ENCODE data around the gene TMEM233.
"Not testable (repeated sequence)": the region's sequence is repeated elsewhere in the genome, so short reads cannot be mapped to it uniquely, and the experiment has no call there.

Gene TMEM233

DNA sequence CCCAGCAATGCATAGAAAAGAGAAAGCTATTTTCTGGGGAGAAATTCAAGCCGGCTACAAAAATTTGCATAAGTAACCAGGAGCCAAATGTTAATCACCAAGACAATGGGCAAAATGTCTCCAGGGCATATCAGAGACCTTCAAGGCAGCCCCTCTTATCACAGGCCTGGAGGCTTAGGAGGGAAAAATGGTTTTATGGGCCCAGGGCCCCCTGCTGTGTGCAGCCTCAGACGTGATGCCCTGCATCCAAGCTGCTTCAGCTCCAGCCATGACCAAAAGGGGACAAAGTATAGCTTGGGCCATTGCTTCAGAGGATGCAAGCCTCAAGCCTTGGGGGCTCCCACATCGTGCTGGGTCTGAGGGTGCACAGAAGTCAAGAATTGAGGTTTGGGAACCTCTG lies 15.8 kb downstream of the TMEM233 start:
- DNase-seq (ENCODE audit: low spot score), result no peak

DNA sequence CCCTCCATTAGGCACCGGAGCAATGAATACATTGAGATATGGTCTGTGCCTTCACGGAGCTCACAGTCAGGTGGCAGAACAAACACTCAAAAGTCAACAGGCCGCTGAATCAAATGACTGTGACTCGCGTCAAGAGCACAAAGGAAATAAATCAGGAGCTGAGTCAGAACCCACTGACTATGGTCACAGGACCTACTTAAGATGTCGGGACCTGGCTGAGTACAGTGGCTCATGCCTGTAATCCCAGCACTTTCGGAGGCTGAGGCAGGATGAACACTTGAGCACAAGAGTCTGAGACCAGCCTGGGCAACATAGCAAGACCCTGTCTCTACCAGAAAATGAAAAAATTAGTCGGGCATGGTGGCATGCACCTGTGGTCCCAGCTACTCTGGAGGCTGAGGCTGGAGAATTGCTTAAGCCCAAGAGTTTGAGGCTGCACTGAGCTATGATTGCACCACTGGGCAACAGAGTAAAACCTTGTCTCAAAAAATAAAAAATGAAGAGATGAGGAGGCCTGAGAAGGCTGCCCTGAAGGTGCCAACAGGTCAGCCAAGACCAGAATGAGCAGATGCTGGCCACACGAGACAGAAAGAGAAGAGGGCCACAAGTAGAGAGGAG lies 19.9 kb downstream of the TMEM233 start:
- DNase-seq (ENCODE audit: low spot score), result no peak

DNA sequence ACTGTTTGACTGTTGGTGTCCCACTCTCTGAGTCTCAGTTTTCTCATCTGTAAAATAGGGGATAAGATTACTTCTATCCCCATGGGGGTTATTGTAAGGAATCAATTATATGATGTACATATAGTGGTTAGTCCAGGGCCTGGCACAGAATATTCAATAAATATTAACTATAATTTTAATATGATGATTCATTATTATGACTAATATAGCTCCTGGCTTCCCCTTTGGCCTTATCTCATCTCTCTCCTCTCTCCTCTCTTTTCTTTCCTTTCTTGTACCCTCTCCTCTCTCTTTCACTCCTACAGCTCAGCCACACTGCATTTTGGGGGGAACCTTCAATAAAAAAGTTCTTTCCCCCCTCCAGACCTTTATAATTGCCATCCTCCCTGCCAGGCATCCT lies 21.1 kb downstream of the TMEM233 start:
- DNase-seq (ENCODE audit: low spot score), result no peak

DNA sequence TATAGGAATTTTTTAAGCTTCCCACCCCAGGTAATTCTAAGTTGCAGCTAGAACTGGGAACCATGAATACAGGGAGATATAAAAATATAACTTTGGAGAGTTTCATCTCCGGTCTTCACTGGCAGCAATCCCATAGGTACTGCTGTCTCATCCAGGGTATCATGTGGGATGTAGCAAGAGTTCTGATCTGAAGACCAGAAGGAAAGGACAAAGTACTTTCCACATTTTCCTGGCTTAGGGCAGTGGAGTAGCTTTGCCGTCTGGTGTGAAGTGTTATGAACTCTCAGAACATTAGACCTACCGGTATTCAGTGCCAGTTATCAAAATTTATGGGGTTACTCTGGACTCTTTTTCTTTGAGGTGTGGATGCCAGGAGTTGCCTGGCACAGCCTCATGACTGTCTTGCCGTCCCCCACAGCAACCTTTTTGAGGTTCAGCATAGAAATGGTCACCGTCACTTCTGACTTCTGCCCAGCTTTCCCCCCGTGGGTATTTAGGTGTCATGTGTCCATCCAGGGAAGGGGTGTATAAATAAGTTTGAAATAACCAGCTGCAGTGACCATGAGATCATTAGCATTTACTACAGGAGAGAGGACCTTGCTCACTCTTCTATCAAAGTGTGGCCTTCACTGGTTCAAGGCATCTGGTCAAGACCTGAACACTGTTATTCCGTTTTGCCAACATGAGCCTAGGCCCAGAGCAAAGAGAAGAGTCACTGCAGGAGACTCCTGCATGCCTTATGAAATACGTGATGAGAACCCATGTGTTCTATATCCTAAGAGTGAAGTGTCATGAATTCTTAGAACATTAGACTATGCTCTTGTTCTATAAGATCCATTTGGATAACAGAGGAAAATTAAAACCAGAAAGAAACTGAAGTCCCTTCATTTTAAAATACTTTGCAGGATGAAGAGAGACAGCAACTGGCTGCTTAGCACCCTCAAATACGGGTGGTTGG lies 22.2 kb downstream of the TMEM233 start:
- DNase-seq (ENCODE audit: low spot score), result no peak

DNA sequence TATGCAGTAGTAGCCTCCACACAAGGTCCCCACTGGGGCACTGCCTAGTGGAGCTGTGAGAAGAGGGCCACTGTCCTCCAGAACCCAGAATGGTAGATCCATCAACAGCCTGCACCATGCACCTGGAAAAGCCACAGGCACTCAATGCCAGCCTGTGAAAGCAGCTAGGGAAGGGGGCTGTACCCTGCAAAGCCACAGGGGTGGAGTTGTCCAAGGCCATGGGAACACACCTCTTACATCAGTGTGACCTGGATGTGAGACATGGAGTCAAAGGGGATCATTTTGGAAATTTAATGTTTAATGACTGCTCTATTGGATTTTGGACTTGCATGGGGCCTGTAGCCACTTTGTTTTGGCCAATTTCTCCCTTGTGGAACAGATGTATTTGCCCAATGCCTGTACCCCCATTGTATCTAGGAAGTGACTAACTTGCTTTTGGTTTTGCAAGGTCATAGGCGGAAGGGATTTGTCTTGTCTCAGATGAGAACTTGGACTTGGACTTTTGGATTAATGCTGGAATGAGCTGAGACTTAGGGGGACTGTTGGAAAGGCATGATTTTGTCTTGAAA lies 24.8 kb downstream of the TMEM233 start:
- DNase-seq (ENCODE audit: low spot score), result not testable (repeated sequence)

DNA sequence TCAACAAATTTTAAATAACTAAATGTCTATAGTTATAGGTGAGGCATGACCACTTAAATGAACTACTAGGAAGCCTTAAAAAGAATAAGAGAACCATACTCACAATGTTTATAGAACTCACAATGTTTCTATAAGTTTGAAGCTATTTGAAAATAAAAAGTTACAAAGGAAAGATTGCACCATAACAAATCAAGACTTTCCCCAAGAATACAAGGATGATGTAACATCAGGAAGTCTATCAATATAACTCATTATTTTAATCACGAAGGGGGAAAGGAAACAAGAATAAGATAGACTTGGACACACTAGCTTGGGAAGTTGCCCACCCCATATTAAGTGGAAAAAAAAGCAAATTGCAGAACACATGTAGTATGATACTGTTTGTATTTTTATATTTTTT lies 26.9 kb downstream of the TMEM233 start:
- no peak for DNase-seq (ENCODE audit: low spot score)

DNA sequence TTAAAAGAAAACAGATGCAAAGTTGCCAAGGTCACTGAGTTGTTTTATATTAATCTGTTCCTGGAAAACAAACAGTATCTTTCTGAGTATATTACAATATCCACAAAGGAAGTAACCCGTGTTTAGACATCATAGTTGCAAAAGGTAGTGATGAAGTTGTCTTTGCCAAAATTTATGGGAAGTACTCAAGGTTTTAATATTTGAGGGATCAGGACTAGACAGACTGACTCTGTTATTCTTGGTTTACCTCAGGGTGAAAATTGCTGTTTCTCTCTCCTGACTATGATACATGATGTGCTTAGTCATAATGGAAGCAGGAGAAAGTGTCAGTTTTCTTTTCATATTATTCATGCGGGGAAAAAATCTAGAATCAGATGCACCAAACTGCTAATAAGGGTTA lies 28.3 kb downstream of the TMEM233 start:
- DNase-seq (ENCODE audit: low spot score), result no peak

DNA sequence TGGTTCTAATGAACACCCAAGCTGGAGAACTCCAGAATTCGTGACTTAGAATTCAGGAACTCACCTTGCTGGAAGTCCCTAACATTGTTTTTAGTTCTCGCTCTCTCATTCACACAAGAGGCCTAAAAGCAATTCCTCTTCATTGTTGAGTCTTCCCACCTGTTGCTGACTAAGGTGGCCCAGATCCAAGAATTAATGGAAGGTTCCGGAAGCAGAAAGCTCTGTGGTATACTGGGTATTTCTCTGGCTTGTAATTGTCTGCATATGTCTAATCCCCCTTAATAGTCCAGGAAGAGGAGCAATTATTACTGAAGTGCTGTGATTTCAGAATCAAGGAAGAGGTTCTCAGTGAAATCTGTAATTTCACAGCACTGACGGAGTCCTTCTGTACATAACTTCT lies 31.4 kb downstream of the TMEM233 start:
- no peak for DNase-seq (ENCODE audit: low spot score)

DNA sequence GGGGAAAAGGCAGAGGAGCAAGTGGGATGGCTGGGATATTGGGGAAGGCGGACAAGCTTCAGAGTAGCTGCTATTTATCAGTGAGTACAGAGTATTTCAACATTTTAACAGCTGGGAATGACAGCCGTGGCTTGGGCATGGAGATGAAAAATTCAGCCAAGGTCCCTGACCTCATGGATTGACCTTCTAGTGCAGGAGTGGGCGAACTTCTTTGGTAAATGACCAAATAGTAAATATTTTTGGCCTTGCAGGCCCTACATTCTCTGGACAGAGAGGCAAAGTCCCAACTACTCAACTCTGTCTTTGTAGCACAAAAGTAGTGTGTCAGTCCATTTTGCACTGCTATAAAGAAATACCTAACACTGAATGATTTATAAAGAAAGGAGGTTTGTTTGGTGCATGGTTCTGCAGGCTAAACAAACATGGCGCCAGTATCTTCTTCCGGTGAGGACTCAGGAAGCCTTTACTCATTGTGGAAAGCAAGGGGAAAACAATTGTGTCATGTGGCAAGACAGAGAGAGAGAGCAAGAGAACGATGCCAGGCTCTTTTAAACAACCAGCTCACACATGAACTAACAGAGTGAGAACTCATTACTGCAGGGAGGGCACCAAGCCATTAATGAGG lies 33.6 kb downstream of the TMEM233 start:
- DNase-seq (ENCODE audit: low spot score), result no peak

DNA sequence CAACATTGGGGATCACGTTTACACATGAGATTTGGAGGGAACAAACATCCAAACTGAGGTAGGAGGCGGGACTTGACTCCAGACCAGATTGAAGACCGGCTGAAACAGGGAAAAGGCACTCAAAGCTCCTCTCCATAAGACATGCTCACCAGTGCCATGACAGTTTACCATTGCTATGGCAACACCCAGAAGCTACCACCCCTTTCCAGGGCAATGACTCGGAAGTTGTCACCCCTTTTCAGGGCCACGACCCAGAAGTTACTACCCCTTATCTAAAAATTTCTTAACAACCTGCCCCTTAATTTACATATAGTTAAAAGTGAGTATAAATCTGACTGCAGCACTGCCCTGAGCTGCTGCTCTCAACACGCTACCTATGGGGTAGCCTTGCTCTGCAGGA lies 34.1 kb downstream of the TMEM233 start:
- DNase-seq (ENCODE audit: low spot score), result no peak

DNA sequence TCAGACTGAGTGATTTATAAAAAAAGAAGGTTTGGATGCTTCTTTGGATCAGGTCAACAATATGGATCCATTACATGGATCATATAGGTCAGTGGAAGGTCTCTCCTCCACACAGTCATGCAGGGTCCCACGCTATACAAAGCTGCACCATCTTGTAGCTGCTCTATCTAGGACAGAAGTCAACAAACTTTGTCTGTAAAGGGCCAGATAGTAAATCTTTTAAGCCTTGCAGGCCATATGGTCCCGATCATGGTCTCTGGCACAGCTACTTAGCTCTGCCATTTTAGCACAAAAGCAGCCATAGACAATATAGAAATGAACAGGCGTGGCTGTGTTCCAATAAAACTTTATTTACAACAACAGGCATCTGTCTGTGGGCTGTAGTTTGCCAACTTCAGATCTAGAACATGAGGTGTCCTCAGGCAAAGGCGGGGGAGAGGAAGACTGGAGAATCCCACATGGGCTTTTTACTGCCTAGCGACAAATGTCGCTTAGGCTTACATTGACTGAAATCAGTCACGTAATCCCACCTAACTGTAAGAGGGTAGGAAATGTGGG lies 36.7 kb downstream of the TMEM233 start:
- DNase-seq (ENCODE audit: low spot score), result no peak

DNA sequence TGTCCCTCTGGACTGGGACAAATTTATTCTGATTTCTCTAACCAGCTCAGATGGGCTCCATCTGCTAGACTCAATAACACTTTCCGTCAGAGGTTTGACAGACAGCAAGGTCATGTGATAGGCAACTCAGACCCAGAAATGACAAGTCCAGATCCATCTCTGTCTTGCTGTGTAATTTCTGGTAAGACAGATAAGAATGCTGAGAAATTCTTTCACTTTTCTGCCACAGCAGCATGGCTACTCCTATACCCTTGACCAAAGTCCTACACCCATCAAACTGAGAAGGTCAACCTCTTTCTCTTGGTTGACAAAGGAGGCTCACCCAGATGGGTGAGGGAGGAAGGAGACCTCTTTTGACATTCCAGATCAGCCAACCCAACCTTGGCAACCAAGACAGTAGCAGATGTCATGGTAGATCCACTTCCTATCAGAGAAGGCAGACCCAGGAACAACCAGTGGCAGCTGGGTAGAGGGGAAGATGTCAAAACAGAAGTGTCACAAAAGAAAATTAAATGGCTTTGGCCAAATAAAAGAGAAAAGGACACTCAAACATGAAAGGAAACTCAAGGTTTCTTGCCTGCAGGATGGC lies 37.5 kb downstream of the TMEM233 start:
- DNase-seq (ENCODE audit: low spot score), result no peak

DNA sequence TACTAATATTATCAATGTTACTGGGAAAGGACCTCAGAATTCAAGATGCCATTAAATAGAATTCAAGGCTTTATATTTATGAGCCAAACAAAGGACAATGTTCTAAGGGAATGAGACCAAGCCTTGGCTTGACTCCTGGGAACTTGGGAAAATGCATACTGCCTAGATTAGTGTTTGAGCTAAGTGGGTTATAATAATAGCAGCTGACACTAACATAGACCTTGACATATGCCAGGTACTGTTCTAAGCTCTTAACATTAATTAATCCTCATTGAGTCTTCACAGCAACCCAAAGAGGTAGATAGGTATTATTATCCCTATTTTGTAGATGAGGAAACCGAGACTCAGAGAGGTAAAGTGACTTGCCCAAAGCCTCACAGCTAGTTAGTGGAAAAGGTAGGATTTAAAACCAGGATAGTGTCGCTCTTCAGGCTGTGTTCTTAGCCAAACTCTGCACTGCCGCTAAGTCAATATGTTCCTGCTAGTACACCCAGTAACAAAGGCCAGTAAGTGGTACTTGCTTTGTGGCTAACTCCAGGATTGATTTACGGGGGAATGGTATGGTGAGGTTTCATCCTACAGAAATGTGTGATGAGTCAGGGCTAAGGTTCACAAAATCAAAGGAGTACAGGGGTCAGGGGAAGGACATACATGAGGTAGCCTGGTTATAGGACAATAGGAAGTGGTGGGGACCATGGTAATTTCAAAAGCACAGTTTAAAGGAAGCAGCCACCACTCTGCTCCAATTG lies 38.5 kb downstream of the TMEM233 start:
- no peak for DNase-seq (ENCODE audit: low spot score)

DNA sequence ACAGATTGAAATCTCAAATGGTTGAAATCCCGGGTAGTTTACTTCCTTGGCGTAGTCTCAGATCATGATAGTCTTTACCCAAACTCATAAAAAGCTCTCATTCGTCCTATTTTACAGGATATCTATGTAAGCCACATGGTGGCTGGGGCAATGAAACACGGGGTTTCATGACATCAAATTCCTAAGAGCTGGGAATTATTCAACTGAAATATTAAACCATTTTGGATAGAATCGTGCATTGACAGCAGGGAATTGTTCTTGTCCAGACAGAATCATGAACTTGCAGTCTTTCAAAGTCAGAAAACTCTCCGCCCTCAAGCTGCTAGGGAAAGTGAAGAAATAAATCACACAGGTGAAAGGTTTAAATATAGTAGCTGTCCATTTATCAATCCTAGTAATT lies 41.2 kb downstream of the TMEM233 start:
- DNase-seq (ENCODE audit: low spot score), result no peak

DNA sequence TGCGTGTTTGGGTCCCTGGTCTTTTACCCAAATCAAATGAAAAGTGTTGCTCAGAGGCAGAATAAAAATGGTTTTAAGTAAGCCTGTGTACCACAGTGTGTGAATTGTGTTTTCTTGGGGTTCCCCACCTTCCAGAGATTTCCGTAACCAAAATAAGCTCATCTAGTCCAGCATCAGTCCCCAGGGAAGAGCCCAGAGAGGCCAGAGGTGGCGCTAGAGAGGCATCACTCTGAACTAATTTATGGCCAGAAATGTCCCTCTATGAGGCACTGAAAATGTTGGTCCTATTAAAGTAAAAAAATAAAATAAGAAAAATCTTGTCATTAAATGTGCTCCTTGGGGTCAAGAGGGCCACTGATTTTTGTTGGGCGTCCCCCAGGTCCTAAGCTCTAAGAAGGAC lies 49.4 kb downstream of the TMEM233 start:
- DNase-seq (ENCODE audit: low spot score), result no peak

DNA sequence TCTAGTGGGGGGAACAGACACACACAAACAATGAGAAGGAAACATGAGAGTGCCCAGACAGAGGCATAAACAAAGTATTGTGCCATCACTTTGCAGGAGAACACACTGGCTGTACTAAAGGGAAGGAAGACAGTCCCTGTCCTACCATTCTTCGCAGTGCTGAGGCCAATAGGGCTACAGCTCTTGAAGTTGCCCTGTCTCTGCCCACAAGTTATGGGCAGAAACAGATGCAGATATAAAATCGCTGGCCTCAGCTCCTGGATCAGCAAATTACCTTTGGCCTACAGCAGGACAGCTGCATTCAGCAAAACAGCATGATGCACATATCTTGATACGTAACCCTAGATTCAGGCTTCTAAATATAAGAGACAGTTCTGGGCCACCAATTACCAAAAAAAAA lies 51.4 kb downstream of the TMEM233 start:
- DNase-seq (ENCODE audit: low spot score), result no peak

DNA sequence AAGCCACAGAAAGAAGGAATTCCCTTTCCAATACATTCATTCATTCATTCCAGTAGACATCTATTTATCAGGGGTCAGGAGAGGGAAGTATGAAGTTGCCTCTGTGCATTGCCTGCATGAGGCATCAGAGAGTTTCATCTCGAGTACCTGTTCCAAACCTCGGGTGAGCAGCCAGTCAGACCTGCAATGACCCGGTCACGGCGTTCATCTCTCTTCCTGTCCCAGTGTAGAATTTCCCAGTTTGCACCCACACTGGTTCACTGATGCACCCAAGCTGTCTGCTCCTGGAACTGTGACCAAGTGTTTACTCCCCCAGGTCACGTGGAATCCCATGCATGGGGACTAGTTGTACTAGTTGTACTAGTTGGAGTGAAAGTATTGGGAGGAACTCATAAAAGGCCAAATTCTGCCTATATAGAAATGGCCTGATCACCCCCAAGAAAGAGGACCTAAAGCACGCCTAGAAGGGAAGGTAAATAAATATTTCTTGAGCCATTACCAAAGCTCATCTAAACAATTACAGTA lies 52.0 kb downstream of the TMEM233 start:
- DNase-seq (ENCODE audit: low spot score), result no peak

DNA sequence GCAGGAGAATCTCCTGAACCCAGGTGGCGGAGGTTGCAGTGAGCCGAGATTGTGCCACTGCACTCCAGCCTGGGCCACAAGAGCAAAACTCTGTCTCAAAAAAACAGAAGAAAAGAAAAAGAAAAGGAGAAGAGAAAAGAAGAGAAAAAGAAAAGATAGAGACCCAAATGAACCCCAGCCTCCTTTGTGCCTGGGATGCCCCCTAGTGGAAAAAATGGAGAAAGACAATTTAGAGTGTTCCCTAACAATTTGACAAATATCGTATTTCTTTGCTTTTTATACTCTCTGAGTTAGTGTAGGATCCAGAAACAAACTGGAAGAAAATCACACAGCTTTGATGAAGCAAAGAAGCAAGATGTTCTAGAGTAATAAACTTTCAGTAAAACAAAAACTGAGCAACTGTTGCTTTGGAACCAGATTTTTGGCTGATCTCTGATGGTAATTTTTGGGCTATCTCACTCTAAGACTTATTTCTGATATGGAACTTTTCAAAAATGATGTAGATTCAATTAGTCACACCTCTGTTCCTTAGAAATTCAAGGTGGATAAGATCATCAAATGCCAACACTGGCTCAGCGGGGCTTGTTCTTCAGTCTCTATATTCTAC lies 55.7 kb downstream of the TMEM233 start:
- DNase-seq (ENCODE audit: low spot score), result peak; percentile 25

DNA sequence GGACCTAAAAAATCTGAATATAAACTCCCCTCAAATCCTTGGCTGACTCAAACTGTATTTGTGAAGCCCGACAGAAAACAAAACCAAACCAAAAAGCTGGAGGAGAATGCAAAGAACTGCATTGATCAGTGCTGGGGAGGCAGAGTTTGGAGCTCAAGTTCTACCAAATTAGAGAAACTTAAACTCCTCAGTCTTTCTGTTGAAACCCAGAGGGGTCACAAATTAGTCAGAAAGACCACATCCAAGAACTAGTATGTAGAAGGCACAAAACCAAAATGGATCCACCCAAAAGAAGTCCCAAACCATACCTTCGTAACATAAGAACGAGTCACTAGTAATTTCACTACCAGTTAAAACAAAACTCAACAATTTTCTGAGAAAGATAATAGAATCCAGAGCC lies 59.1 kb downstream of the TMEM233 start:
- no peak for DNase-seq (ENCODE audit: low spot score)

DNA sequence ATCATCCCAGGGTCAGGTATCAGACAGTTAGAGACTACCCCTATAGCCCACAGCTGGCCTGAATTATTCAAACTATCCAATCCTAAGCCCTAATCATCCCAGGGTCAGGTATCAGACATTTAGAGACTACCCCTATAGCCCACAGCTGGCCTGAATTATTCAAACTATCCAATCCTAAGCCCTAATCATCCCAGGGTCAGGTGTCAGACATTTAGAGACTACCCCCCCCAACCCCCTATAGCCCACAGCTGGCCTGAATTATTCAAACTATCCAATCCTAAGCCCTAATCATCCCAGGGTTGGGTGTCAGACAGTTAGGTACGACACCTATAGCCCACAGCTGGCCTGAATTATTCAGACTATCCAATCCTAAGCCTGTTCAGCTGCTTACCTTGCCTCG lies 63.4 kb downstream of the TMEM233 start:
- not testable (repeated sequence) for DNase-seq (ENCODE audit: low spot score)

DNA sequence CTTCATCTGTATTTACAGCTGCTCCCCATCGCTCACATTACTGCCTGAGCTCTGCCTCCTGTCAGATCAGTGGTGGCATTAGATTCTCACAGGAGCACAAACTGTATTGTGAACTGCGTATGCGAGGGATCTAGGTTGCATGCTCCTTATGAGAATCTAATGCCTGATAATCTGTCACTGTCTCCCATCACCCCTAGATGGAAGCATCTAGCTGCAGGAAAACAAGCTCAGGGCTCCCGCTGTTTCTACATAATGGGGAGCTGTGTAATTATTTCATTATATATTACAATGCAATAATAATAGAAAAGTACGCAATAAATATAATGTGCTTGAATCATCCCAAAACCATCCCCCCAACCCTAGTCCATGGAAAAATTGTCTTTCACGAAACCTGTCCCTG lies 64.6 kb downstream of the TMEM233 start:
- not testable (repeated sequence) for DNase-seq (ENCODE audit: low spot score)

All from AG08395 (cell line).